Left lung (tissue), 10 donors: ENCODE data around the gene AKT3. TPM values are rescaled to one million over a fixed set of nuclear protein-coding genes. Genes with fewer than 3 reads are reported as not detected.

ENCODE experiments used
- ATAC-seq: fragments of 200-7000 bp; cut with Tn5 transposase; one replicate; pipeline ENCODE4 v1.9.1; 2020; ENCODE audit warnings: moderate library complexity
- DNase-seq, 4 donors: peaks; one replicate each; pipeline ENCODE4 v3.0.0-alpha.2; 2013 to 2020
- H3K27ac ChIP-seq, 2 donors: fragments of 200-600 bp; sonication (generic) in 1 of 2; one replicate each; pipeline versions ENCODE4 v1.5.0 to v1.8.0; 2020 to 2021
- H3K27me3 ChIP-seq, 2 donors: fragments of 200-600 bp; sonication (generic) in 1 of 2; one replicate each; pipeline versions ENCODE4 v1.5.0 to v1.8.0; 2020 to 2021
- H3K36me3 ChIP-seq, 2 donors: fragments of 200-600 bp; sonication (generic) in 1 of 2; one replicate each; pipeline versions ENCODE4 v1.5.0 to v1.8.0; 2020 to 2021
- H3K4me1 ChIP-seq, 2 donors: fragments of 200-600 bp; one replicate each; pipeline ENCODE4 v1.8.0; 2021
- H3K4me3 ChIP-seq, 2 donors: fragments of 200-600 bp; sonication (generic) in 1 of 2; one replicate each; pipeline versions ENCODE4 v1.5.0 to v1.8.0; 2020 to 2021; ENCODE audit warnings: mild to moderate bottlenecking in 1 of 2
- H3K9me3 ChIP-seq, 2 donors: fragments of 200-600 bp; sonication (generic) in 1 of 2; one replicate each; pipeline versions ENCODE4 v1.5.0 to v1.8.0; 2020 to 2021
- intact Hi-C, 2 donors: fragments of 100-400 bp; cut with DNase I; formaldehyde crosslinking; loops; one replicate each; pipeline versions ENCODE4 v1.11.2 to v1.14.2; 2022
- polyA plus RNA-seq, 6 donors: library from polyadenylated mRNA; unstranded; fragments of 120-200 nt; gene quantifications; one replicate each; pipeline ENCODE4 v1.2.1, GENCODE V29; 2013; ENCODE audit not compliant: insufficient read length in 6 of 6
- total RNA-seq, 2 donors: library from RNA; stranded (reverse); fragmentation: NEBNext Ultra II Directional; extraction: Animal tissue kit (Norgen Biotek cat#: 25700); gene quantifications; one replicate each; pipeline ENCODE4 v1.2.1, GENCODE V29; 2021
- TF ChIP-seq, protein P1 (sequence below), 2 donors: fragments of 200-600 bp; sonication (generic) in 1 of 2; IDR thresholded peaks; one replicate each; pipeline versions ENCODE4 v1.5.0 to v1.8.0; 2021; ENCODE audit warnings: antibody characterized with exemption in 2 of 2
- donor health status: DM: no; HTN: yes; CAD: no.
- donor health status: DM: no; HTN: no; CAD: no.

Gene AKT3
- total and polyA plus RNA-seq, 8 donors, result 24.1 to 44.9 (median 29.4) TPM

DNA sequence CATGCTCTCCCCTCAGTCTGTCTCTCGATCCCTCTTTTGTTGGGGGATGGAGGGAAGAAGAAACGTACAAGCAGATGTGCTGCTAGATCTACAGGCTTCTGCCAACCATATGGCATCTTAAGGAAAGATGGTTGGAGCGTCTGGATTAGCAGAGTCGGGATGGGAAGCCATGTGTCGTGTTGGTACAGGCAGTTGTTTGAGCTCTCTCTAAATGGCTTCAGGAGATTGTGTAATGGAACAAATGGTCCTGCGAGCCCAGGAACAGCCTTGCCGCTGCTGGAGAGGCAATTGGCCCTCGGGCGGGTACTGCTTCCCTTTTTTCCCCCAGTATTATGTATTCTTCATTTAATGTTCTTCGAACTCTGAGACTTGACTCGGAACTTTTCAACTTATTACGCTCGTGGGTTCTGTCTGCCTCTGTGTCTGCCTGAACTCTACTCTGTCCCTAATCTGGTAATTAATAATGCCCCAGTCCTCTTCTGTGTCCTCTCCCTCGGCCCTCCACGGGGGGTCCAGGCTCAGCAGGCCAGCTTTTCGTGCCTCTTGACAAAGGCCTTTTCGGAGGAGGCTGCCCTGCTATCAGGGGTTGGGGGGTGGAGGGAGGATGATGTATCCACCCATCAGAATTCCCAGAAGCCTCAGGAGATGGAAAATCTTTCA is 378.9 kb downstream of the AKT3 start:
- ATAC-seq (no peak), DNase-seq (peak in 1 of 4 donors; percentile 72)
- no peaks in the 10 kb centered on the region for H3K27me3 ChIP-seq
- intact Hi-C loops, result no loop called here
- H3K4me3 ChIP-seq, result no peak overlapping the region
- TF ChIP-seq, protein P1, sequence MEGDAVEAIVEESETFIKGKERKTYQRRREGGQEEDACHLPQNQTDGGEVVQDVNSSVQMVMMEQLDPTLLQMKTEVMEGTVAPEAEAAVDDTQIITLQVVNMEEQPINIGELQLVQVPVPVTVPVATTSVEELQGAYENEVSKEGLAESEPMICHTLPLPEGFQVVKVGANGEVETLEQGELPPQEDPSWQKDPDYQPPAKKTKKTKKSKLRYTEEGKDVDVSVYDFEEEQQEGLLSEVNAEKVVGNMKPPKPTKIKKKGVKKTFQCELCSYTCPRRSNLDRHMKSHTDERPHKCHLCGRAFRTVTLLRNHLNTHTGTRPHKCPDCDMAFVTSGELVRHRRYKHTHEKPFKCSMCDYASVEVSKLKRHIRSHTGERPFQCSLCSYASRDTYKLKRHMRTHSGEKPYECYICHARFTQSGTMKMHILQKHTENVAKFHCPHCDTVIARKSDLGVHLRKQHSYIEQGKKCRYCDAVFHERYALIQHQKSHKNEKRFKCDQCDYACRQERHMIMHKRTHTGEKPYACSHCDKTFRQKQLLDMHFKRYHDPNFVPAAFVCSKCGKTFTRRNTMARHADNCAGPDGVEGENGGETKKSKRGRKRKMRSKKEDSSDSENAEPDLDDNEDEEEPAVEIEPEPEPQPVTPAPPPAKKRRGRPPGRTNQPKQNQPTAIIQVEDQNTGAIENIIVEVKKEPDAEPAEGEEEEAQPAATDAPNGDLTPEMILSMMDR (IDR thresholded peaks at IDR 0.05), result no peak
- H3K27ac ChIP-seq, result no peak overlapping the region
- no peaks in the 10 kb centered on the region for H3K9me3 ChIP-seq
- H3K4me1 ChIP-seq, result peaks cover 0 to 32% of the 10 kb centered on the region in 2 donors
- H3K36me3 ChIP-seq, result peaks cover 0 to 12% of the 10 kb centered on the region in 2 donors

DNA sequence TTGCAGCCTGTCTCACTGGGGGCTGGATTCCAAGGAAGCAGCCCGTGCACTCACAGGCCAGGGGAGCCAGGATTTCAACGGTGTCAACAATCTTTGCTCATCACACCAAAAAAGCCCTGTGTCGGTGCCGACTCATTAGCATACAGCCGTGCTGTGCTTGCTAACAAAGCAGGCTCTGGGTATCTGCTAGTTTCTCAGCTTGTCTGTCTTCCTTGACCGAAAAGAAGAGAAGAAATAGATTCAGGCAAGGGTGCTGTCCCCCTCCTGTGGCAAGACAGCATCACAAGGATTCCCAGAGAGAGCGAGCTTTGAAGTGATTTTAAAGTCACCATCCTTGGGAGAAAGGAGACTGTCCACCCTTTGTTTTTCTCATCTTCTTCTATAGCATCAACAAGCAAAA is 379.5 kb downstream of the AKT3 start:
- Histone ChIP-seq H3K36me3 (peaks cover 0 to 12% of the 10 kb centered on the region in 2 donors), H3K27ac (no peak overlapping the region), H3K27me3 (no peaks in the 10 kb centered on the region), H3K9me3 (no peaks in the 10 kb centered on the region), H3K4me3 (no peak overlapping the region), H3K4me1 (peaks cover 0 to 32% of the 10 kb centered on the region in 2 donors)
- TF ChIP-seq, protein P1 (IDR thresholded peaks at IDR 0.05), result no peak
- intact Hi-C loops, result no loop called here
- ATAC-seq (no peak), DNase-seq (no peak)

- ATAC-seq (no peak), DNase-seq (no peak)
- intact Hi-C loops, result no loop called here
- TF ChIP-seq, protein P1 (IDR thresholded peaks at IDR 0.05), result no peak
- Histone ChIP-seq H3K4me1 (peaks cover 0 to 32% of the 10 kb centered on the region in 2 donors), H3K4me3 (no peak overlapping the region), H3K27ac (no peak overlapping the region), H3K9me3 (no peaks in the 10 kb centered on the region), H3K27me3 (no peaks in the 10 kb centered on the region), H3K36me3 (peaks cover 0 to 8% of the 10 kb centered on the region in 2 donors)
Observed at GRCh38 chr1:243469497-243469896, 380.5 kb downstream of the AKT3 start.

- ATAC-seq, result no peak
- DNase-seq, result no peak
- H3K27me3 ChIP-seq, result no peaks in the 10 kb centered on the region
- H3K9me3 ChIP-seq, result no peaks in the 10 kb centered on the region
- no peaks in the 10 kb centered on the region for H3K4me1 ChIP-seq
- peaks cover 0 to 4% of the 10 kb centered on the region in 2 donors for H3K36me3 ChIP-seq
- TF ChIP-seq, protein P1 (IDR thresholded peaks at IDR 0.05), result no peak
- intact Hi-C loops, result no loop called here
- H3K4me3 ChIP-seq, result no peak overlapping the region
- no peak overlapping the region for H3K27ac ChIP-seq
Observed at GRCh38 chr1:243465738-243466137, 384.3 kb downstream of the AKT3 start.

- H3K9me3 ChIP-seq, result no peaks in the 10 kb centered on the region
- H3K36me3 ChIP-seq, result peaks cover 0 to 1% of the 10 kb centered on the region in 2 donors
- H3K27ac ChIP-seq, result no peak overlapping the region
- H3K27me3 ChIP-seq, result no peaks in the 10 kb centered on the region
- H3K4me3 ChIP-seq, result no peak overlapping the region
- ATAC-seq (no peak), DNase-seq (no peak)
- TF ChIP-seq, protein P1 (IDR thresholded peaks at IDR 0.05), result no peak
- intact Hi-C loops, result no loop called here
- H3K4me1 ChIP-seq, result no peaks in the 10 kb centered on the region
Observed at GRCh38 chr1:243465081-243465480, 385.0 kb downstream of the AKT3 start.
